NCI-H128 (cell line): ENCODE data around the gene ECT2.
"Not testable (repeated sequence)": the region's sequence is repeated elsewhere in the genome, so short reads cannot be mapped to it uniquely, and the experiment has no call there.

Experiments used
- DNase-seq: peaks from one replicate; lab custom pipeline; 2025; ENCODE audit not compliant: unreplicated experiment; lab: John Stamatoyannopoulos, UW

Gene ECT2

GRCh38 chr3:172750368-172751174 lies at the start of gene ECT2:
TSS of gene ECT2 (plus strand) at chr3:172750726. CDS start at chr3:172754531, 3,805 bp downstream.
- DNase-seq, result peak; percentile 98

GRCh38 chr3:172700936-172701455 lies 49.5 kb upstream of the ECT2 start:
- no peak for DNase-seq

- no peak for DNase-seq
These were observed 48.8 kb upstream of the ECT2 start for GRCh38 chr3:172701751-172702150.

- DNase-seq, result no peak
These were observed 48.3 kb upstream of the ECT2 start for GRCh38 chr3:172702256-172702655.

GRCh38 chr3:172702731-172703130 lies 47.8 kb upstream of the ECT2 start:
- DNase-seq, result not testable (repeated sequence)

- DNase-seq, result no peak
These were observed 46.5 kb upstream of the ECT2 start for GRCh38 chr3:172704001-172704400.

GRCh38 chr3:172705170-172705569 lies 45.4 kb upstream of the ECT2 start:
- DNase-seq, result no peak

GRCh38 chr3:172707030-172707429 lies 43.5 kb upstream of the ECT2 start:
- no peak for DNase-seq

GRCh38 chr3:172707967-172708366 lies 42.6 kb upstream of the ECT2 start:
- DNase-seq, result no peak

- DNase-seq, result no peak
These were observed 41.4 kb upstream of the ECT2 start for GRCh38 chr3:172708921-172709773.

GRCh38 chr3:172709774-172710663 lies 40.5 kb upstream of the ECT2 start:
- no peak for DNase-seq

- peak; percentile 67 for DNase-seq
These were observed 39.7 kb upstream of the ECT2 start, which contains the start of gene NCEH1 for GRCh38 chr3:172710664-172711453. TSS of gene NCEH1 (minus strand) at chr3:172711067. CDS start at chr3:172710984, 83 bp downstream.

- no peak for DNase-seq
These were observed 39.1 kb upstream of the ECT2 start for GRCh38 chr3:172711454-172711795.

- no peak for DNase-seq
These were observed 37.2 kb upstream of the ECT2 start for GRCh38 chr3:172713316-172713715.

GRCh38 chr3:172716476-172716875 lies 34.0 kb upstream of the ECT2 start:
- no peak for DNase-seq

GRCh38 chr3:172717493-172718088 lies 32.9 kb upstream of the ECT2 start:
- no peak for DNase-seq

GRCh38 chr3:172722536-172723040 lies 27.9 kb upstream of the ECT2 start:
- not testable (repeated sequence) for DNase-seq

- DNase-seq, result no peak
These were observed 24.1 kb upstream of the ECT2 start for GRCh38 chr3:172726380-172726779.

GRCh38 chr3:172735014-172735413 lies 15.5 kb upstream of the ECT2 start:
- no peak for DNase-seq
